Neuron (in vitro differentiated cells): Measurements from ENCODE around the gene RCAN2.

Source experiments
- H2AFZ ChIP-seq: one replicate; pipeline ENCODE4 v1.6.1; 2013; ENCODE audit warnings: low read depth, mild to moderate bottlenecking, inconsistent platforms, low read length, moderate library complexity
- H3K27me3 ChIP-seq: one replicate; pipeline ENCODE4 v1.6.1; 2013; ENCODE audit warnings: low read length; ENCODE audit not compliant: insufficient read depth
- H3K36me3 ChIP-seq: one replicate; pipeline ENCODE4 v1.6.1; 2013; ENCODE audit warnings: low read length; ENCODE audit not compliant: insufficient read depth
- H3K4me1 ChIP-seq: one replicate; pipeline ENCODE4 v1.6.1; 2013; ENCODE audit warnings: low read length; ENCODE audit not compliant: insufficient read depth
- H3K4me3 ChIP-seq: 2 replicates; pipeline ENCODE4 v1.5.1; 2013; ENCODE audit warnings: mild to moderate bottlenecking, low read length, moderate library complexity
- H3K9me3 ChIP-seq: one replicate; pipeline ENCODE4 v1.6.1; 2013; ENCODE audit warnings: low read length

RCAN2 gene

GRCh38 chr6:46204880-46205650, 286.2 kb downstream of the RCAN2 start:
- Histone ChIP-seq H3K9me3 (no peaks in the 10 kb centered on the region), H3K4me1 (no peaks in the 10 kb centered on the region), H3K36me3 (no peaks in the 10 kb centered on the region), H3K4me3 (no peak overlapping the region), H2AFZ (no peak overlapping the region), H3K27me3 (no peaks in the 10 kb centered on the region)

GRCh38 chr6:46203391-46204177, 287.7 kb downstream of the RCAN2 start:
- Histone ChIP-seq H2AFZ (no peak overlapping the region), H3K36me3 (no peaks in the 10 kb centered on the region), H3K27me3 (no peaks in the 10 kb centered on the region), H3K4me1 (no peaks in the 10 kb centered on the region), H3K4me3 (no peak overlapping the region), H3K9me3 (no peaks in the 10 kb centered on the region)

GRCh38 chr6:46201702-46202101, 289.5 kb downstream of the RCAN2 start:
- Histone ChIP-seq H2AFZ (no peak overlapping the region), H3K36me3 (no peaks in the 10 kb centered on the region), H3K4me3 (no peak overlapping the region), H3K9me3 (no peaks in the 10 kb centered on the region), H3K27me3 (no peaks in the 10 kb centered on the region), H3K4me1 (no peaks in the 10 kb centered on the region)

GRCh38 chr6:46199387-46199786, 291.9 kb downstream of the RCAN2 start:
- no peaks in the 10 kb centered on the region for H3K9me3 ChIP-seq
- H3K27me3 ChIP-seq = no peaks in the 10 kb centered on the region
- H3K4me3 ChIP-seq = no peak overlapping the region
- no peak overlapping the region for H2AFZ ChIP-seq
- H3K4me1 ChIP-seq = no peaks in the 10 kb centered on the region
- no peaks in the 10 kb centered on the region for H3K36me3 ChIP-seq

GRCh38 chr6:46191961-46192360, 299.3 kb downstream of the RCAN2 start:
- Histone ChIP-seq H3K27me3 (no peaks in the 10 kb centered on the region), H3K9me3 (no peaks in the 10 kb centered on the region), H3K4me3 (no peak overlapping the region), H3K36me3 (no peaks in the 10 kb centered on the region), H3K4me1 (no peaks in the 10 kb centered on the region), H2AFZ (no peak overlapping the region)

GRCh38 chr6:46190889-46191288, 300.4 kb downstream of the RCAN2 start:
- H3K9me3 ChIP-seq = no peaks in the 10 kb centered on the region
- no peaks in the 10 kb centered on the region for H3K27me3 ChIP-seq
- H3K4me3 ChIP-seq = no peak overlapping the region
- no peak overlapping the region for H2AFZ ChIP-seq
- H3K36me3 ChIP-seq = no peaks in the 10 kb centered on the region
- no peaks in the 10 kb centered on the region for H3K4me1 ChIP-seq

- Histone ChIP-seq H3K4me1 (no peaks in the 10 kb centered on the region), H3K4me3 (no peak overlapping the region), H3K27me3 (no peaks in the 10 kb centered on the region), H2AFZ (no peak overlapping the region), H3K9me3 (no peaks in the 10 kb centered on the region), H3K36me3 (no peaks in the 10 kb centered on the region)
Measured at GRCh38 chr6:46189726-46190125, 301.5 kb downstream of the RCAN2 start.

- Histone ChIP-seq H3K4me1 (no peaks in the 10 kb centered on the region), H3K4me3 (no peak overlapping the region), H3K27me3 (no peaks in the 10 kb centered on the region), H2AFZ (no peak overlapping the region), H3K9me3 (no peaks in the 10 kb centered on the region), H3K36me3 (no peaks in the 10 kb centered on the region)
Measured at GRCh38 chr6:46186583-46186982, 304.7 kb downstream of the RCAN2 start.

GRCh38 chr6:46184114-46184513, 307.1 kb downstream of the RCAN2 start:
- Histone ChIP-seq H3K4me3 (no peak overlapping the region), H3K4me1 (no peaks in the 10 kb centered on the region), H2AFZ (no peak overlapping the region), H3K36me3 (no peaks in the 10 kb centered on the region), H3K9me3 (no peaks in the 10 kb centered on the region), H3K27me3 (no peaks in the 10 kb centered on the region)

GRCh38 chr6:46175976-46176375, 315.3 kb downstream of the RCAN2 start:
- H3K36me3 ChIP-seq = no peaks in the 10 kb centered on the region
- H2AFZ ChIP-seq = no peak overlapping the region
- H3K4me3 ChIP-seq = no peak overlapping the region
- no peaks in the 10 kb centered on the region for H3K9me3 ChIP-seq
- peaks cover 21% of the 10 kb centered on the region for H3K27me3 ChIP-seq
- H3K4me1 ChIP-seq = no peaks in the 10 kb centered on the region

- Histone ChIP-seq H3K4me3 (no peak overlapping the region), H3K36me3 (no peaks in the 10 kb centered on the region), H3K9me3 (no peaks in the 10 kb centered on the region), H2AFZ (no peak overlapping the region), H3K4me1 (peaks cover 4% of the 10 kb centered on the region), H3K27me3 (peaks cover 25% of the 10 kb centered on the region)
Measured at GRCh38 chr6:46175446-46175845, 315.8 kb downstream of the RCAN2 start.

- Histone ChIP-seq H3K36me3 (no peaks in the 10 kb centered on the region), H2AFZ (no peak overlapping the region), H3K9me3 (no peaks in the 10 kb centered on the region), H3K4me3 (no peak overlapping the region), H3K4me1 (peaks cover 6% of the 10 kb centered on the region), H3K27me3 (peaks cover 30% of the 10 kb centered on the region)
Measured at GRCh38 chr6:46174904-46175303, 316.3 kb downstream of the RCAN2 start.

- H3K27me3 ChIP-seq = peaks cover 35% of the 10 kb centered on the region
- peaks cover 6% of the 10 kb centered on the region for H3K4me1 ChIP-seq
- no peak overlapping the region for H2AFZ ChIP-seq
- H3K4me3 ChIP-seq = no peak overlapping the region
- H3K9me3 ChIP-seq = no peaks in the 10 kb centered on the region
- H3K36me3 ChIP-seq = no peaks in the 10 kb centered on the region
Measured at GRCh38 chr6:46172176-46172575, 319.1 kb downstream of the RCAN2 start.
